HG03280 (cell line): Measurements from ENCODE around the gene BRD2.

Experiments
- ATAC-seq: cut with Tn5 transposase; IDR thresholded peaks from one replicate; pipeline ENCODE4 v1.9.1; 2021; ENCODE audit warnings: mild to moderate bottlenecking, moderate library complexity; ENCODE audit not compliant: unreplicated experiment

Gene BRD2

DNA sequence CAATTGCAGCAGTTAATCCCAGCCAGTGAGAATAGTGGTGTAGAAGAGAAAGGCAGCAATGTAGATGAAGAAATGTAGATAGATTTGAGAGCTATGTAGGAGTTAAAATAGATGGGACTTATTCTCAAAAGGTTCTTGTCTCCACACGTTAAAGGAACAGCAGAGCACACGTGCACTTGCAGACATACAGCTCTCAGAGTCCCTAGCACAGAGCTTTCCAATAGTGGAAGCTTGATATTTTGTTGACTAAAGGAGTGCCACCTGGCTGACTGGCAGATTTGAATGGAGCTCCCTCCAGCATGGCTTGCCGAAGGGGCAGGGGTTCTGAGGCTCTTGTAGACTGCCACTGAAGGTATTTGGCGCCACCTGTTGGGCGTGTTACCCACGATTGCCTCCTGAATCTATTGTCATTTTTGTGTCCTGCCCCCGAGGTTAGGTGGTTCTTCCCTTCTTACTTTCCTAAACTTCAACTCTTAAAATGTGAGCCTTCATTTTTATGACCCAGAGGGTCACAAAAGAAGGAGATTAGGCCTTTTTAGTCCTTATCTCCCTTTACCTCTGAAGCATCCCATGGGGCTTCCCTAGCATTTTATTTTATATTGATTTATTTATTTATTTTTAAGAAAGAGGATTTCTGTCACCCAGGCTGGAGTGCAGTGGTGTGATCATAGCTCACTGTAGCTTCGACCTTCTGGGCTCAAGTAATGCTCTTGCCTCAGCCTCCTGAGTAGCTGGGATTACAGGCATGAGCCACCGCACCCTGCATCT lies 16.4 kb downstream of the BRD2 start:
- peak; percentile 48 for ATAC-seq

DNA sequence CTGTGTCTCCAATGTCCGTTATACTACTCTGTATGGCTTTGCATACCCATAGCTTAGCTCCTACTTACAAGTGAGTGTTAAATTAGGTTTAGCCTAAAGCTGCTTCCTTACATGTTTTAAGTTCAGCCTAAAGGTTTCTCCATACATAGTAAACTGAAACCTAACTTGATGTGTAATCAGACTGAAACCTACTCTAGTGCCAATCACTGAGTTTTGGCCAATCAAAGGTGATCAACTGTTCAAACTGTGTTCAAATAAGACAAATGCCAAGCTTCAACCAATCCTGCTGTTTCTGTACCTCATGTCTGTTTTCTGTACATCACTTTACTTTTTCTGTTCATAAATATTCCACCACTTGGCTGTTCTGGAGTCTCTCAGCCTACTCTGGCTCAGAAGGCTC lies 21.0 kb downstream of the BRD2 start:
- no peak for ATAC-seq

DNA sequence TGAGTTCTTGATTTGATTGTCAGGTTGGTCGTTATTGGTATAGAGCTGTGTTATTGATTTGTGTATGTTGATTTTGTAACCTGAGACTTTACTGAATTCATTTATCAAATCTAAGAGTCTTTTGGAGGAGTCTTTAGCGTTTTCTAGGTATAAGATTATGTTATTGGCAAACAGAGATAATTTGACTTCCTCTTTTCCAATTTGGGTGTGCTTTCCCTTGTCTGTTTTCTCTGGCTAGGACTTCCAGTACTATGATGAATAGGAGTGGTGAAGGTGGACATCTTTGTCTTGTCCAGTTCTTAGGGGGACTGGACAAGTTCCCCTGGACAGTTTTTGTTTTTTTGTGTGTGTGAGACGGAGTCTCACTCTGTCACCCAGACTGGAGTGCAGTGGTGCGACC lies 23.6 kb downstream of the BRD2 start:
- no peak for ATAC-seq

DNA sequence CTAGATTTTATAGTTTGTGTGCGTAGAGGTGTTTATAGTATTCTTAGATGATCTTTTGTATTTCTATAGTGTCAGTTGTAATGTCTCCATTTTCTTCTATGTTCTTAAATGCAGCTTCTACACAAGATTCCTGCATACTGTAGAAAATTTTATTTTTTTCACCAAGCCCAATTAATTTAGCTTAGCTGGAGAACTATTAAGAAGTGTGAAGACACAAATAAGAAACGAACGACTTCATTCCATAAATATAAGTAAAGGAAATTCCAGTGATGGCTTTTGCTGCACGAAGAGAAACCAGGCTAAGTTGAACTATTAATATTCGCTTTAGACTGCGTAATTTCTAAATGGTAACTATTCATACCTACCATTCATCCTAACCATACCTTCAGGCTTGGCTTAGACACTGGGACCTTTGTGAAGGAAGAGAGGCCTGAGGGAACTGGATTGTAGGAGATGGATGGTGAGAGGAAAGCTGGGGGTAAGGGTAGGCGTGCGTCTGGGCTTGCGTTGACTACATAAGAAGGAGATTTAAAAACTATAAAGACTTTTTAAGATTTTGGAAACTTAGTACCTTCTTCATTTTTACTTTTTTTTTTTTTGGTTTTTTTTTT lies 25.1 kb downstream of the BRD2 start:
- ATAC-seq: no peak

DNA sequence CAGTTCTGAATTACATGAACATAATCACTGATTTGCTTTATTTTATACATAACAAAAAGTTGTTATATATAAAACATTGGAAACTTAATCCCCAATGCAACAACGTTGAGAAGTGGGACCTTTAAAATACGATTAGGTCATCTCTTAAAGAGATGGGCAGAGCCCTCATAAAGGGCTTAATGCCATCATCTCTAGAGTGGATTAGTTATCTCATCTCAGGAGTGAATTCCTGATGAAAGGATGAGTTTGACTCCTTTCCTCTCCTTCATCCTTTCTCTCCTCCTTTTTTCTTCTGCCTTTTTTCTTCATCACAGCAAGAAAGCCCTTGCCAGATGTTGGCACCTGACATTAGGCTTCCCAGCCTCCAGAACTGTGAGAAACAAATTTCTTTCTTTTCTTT lies 27.1 kb downstream of the BRD2 start:
- no peak for ATAC-seq

DNA sequence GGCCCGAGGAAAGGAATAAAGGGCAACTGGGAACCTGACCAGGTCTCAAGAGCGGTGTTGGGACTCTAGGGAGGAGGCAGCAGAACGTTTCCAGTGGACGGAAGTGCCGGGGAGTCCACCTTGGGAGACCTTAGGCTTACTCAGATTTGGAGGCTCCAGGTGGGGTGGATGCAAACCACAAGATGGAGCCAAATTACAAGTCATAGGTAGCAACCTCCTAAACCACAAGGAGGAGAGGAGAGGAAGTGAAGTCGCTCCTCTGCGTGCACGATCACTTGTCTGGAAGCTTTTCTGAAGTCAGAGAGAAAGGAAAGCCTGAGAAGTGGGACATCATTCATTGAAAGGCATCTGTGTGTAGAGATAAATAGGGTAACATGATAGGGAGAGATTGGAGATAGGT lies 31.7 kb downstream of the BRD2 start:
- no peak for ATAC-seq

DNA sequence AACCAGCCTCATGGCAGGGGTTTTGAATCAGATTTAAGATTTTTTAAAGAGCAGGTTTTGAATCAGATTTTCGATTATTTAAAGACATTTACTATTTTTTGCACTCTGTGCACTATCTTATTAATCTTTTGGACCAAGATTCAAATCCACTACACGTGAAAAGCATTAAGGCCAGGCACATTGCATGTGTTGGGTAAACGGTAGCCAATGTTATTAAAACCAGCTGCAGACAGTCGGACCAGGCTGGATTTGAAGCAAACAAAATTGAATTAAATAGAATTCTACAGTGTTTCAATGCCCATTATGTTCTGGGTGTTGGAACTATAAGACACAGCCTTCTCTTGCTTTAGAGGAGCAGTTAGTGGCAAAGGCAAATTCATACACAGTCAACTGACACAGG lies 33.3 kb downstream of the BRD2 start:
- ATAC-seq: no peak

DNA sequence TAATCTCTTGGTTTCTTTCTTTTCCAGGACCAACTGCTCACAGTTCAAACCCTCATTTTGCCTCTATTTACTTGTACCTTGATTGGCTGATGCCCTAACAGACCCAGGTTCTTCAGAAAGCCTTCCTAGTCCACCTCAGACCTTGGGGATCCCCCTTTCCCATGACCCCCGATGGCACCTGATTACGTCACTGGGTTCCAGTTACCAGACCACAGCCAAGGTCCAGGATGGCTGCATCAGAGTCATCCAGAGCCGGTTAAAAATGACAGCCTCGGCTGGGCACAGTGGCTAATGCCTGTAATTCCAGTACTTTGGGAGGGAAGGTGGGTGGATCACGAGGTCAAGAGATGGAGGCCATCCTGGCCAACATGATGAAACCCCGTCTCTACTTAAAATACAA lies 36.5 kb downstream of the BRD2 start:
- ATAC-seq: no peak

DNA sequence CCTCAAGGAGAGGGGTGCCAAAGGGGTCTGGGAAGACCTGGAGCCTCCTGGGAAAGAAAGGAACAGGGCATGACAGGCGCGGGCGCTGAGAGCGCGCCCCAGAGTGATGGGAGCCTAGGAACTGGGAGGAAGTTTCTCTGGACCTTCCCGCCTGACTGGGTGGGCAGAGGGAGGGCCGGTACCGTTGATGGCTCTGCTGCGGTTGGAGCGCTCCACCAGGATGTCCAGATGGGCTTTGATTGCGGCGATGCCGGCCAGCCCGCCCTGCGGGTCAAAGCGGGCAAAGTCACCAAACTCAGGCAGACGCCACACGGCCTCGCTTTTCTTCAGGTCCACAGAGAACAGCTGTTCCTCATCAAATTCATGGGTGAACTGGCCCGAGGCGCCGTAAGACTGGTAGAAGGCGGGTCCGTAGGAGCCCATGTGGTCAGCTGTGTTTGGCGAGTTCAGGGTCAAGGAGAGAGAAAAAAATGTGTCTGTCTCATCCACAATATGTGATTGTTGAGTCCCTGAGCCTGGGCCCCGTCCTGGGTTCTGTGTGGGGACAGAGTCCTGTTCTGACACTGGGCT lies 39.5 kb downstream of the BRD2 start:
- ATAC-seq: no peak

DNA sequence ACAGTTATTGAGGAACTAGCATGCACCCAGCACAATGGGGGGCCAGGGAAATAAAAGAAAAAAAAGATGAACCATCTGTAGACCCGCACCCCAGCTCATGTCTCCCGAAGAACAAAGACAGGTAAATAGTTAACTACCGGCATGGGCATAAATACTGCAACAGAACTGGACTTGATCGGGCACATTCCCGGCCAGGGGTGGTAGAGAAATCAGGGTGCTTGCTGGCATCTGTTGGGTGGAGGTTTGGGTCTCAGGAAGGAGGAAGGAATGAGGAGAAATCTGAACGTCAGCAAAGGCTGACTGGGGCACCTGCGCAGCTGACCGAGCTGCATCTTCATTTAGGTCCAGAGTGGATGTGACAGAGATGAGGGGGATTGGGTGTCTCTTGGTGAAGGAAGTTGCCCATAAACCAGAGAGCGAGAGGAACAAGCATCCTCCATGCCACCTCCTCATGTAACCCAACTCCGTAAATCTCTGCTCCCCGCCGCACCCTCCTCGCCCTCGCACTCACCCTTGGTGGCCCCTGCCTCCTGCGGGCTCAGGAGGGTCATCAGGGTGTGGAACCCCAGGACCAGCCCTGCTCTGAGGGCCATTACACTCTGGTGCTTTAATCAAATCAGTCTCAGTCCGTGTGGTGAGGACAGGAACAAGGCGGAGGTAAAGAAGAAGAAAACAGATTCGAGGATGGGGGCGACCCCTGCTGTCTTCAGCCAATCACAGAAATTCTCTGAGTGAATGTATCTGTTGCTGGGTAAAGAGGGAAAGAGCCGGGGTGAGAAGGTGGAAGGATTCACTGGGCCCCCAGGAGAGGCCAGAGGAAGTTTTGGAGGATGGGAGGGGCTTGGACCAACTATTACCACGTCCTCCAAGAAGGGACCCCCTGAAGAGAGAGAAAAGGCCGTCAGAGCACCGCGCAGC lies 40.8 kb downstream of the BRD2 start, which contains the start of gene HLA-DOA:
Gene HLA-DOA (minus strand): TSS at position 648 of the 918 bp plus-strand sequence.
- peak; percentile 83 for ATAC-seq

DNA sequence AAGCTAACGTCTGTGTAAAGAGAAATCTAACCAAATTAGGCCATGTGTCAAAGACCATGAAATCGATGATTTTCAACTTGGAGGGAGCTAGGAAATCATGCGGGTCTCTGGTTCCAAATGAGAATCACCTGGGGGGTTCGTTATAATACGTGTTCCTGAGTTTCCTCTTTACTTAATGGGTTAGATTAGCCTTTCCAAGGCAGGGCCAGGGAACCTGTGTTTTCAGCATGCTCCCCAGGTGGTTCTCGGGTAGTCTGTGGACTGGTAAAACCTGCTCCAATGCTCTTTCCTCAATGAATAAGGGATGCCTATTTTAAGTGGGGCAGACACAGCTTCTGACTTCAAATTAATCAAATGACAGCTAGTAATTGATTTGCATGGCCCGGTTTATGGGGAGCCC lies 42.0 kb downstream of the BRD2 start:
- ATAC-seq: no peak

DNA sequence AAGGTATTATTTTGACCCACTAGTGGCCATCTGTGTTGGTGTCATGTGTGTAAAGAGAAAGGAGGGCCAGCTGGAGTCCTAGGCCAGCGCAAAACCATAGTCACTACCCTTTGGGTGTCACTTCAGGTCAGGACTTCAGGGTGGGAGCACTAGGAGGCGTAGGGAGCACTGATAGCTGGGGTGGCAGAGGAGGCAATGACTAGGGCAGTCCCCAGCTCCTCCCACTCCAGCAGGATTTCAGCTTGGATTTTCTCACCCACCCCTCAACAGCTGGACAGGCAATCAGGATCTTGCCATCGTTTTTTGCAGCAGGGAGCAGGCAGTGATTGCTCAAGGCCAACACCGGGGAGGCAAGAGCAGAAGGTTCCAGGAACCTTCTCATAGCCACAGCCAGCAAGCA lies 45.2 kb downstream of the BRD2 start:
- no peak for ATAC-seq

DNA sequence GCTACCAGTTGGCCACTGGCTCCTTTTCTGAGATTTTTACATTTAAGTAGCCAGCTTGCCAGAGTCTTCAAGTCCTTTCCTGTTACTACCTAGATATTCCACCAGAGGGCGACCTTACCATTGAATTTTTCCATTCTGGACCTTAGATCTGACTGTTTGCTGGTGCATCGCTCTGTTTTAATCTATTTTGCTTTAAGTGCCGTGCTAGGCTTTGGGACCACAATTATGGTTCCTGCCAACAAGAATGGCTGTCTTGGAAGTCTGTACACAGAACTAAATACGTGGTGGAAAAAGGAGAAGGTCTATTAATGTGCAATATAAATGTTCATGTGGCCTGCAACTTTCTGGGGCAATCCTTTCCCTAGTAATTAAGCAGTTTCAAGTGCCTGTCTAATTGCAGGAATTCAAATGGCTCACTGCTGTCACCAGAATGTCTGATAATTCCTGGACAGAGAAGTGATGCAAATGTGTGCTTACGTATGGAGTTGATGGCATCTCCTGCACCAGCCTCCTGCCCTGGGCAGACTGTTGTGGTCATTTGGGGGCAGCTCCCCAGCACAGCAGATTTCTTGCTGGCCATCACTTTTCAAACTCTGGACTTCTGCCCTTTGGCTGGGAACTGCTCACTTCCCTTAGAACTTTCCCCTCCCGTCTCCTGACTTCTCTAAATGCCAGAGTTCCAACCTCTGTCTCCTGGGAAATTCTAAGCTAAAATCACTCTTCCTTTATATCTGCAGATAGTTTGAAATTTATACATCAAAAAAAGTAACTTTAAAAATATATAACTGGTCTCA lies 46.6 kb downstream of the BRD2 start:
- no peak for ATAC-seq

DNA sequence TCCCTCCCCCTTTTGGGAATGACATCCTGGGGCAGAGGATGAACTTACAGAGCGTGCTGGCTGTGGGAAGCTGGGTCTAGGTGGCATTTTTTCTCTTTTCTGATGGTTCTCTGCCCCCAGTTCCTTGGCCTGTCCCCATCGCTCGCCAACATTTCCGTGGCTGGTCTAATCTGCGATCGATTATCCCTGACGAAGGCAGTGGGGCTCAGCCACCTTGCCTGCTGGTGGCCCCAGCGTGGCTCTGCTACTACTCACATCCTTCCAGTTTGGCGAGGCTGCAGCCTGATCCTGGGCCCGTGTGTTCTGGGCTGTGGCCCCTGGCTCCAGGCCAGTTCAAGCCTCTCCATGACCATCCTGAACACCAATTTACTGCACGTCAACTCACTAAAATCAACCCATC lies 47.4 kb downstream of the BRD2 start:
- ATAC-seq: no peak

DNA sequence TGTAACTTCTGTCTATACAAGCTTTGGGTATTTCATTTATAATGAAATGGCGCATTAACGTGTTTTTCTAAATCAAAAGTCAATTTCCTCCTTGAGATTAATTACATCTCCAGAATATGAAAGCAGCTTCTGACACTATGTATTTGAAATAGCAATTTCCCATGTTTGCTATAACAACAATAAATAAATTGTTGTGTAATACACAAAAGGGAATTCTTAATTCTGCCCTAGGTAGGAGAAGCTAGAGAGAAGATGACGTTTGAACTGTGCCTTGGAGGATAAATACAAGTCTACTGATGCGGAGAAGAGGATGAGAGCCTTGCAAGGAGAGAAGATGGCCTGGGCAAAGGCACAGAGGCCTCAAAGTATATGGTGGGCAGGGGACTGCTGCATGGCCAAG lies 48.6 kb downstream of the BRD2 start:
- ATAC-seq: no peak

DNA sequence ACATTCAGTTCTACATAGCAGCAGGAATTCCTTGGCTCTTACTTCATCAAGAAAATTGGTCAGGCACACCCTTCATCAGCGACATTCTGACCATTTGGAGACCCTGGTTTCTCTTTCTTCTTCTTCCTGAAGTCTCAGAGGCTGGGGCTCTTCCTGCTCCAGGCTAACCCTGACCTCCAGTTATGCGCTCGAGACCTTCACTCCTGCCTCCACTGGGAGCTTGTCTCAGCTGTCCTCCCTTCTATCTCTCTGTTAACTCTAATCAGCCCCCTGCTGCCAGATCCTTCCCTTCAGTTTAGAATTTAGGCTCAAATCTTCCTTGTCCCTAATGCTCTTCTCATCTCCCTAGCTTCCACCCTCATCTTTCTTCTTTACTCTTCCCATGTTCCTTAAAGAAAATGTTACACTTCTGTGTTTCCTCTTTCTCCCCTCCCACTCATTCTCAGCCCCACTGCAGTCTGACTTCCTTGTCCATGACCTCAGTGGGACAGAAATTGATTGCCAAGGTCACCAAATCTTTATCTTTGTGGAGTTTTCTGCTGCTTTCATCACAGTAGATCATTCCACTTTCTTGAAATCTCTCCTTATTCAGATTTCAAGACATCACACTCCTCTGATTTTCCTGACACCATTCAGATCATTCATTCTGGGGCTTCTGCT lies 49.4 kb downstream of the BRD2 start:
- ATAC-seq: no peak

DNA sequence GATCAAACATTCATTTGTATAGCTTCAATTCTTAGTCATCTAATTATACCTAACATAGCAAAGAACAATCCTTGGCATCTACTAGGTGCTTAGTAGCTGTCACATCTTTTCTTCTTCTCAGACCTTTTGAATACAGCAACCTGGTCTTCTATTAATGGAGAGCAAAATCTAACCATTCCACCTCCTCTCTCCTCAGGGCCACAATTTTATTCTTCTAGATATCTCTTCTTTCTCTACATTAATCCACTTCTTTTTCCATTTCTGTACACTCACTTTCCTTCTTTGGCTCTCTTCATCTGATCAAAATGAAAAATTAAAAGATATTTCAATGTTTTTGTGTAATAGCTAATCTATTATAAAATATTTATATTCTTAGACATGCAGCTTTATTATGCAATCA lies 50.0 kb downstream of the BRD2 start:
- no peak for ATAC-seq

DNA sequence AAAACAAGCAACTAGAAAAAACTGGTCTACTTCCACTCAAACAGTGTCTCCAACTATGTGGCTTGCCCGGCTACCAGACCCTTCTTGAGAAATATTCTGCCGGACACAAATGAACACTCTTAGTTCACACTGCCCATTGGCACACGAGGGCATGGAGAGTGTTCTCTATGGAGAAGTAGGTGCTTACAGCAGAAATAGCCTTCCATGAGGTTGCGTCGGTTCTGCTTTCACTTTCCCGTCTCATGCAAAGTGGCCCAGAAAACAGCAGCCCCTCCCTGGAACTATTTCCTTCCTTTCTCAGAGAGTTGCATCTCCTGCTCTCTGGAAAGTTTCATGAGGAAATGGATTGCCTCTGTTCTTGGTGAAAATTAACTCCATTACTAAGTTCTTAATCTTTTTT lies 50.5 kb downstream of the BRD2 start:
- ATAC-seq: peak; percentile 69

DNA sequence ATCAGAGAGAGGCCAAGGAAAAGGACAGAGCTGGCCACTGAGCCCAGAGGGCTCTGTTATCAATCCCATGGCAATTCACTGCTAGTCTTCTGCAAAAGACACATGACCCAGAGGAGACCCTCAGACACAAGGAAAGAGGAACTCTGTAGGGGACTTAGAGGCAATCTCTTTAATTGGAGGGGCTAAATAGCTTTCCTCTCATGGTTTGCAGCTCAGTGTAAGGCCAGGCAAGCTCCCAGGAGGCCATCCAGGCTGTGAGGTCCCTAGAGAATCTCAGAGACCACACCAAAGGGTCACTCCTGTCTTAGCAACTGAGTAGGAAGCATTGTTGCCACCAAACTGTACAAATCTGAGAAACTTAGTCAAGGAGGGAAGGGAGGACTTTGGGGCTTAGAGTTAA lies 51.0 kb downstream of the BRD2 start:
- peak; percentile 8 for ATAC-seq

DNA sequence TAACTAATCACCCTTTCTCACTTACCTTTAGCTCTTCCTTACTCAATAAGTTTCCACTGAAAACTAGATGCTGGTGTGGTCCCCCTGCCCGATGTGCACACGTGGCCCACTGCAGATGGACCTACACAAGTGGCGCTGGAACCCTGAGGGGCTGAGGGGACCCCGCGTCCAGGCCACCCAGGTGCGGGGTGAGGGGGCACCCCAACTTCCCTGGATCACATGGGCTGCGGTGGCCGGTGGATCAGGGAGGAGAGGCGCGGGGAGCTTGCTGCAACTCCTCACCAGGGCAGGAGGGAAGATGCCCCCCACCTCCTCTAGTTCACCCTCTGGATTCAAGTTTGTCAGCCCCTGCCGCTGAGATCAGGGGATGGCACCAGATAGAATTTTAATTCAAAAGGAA lies 53.5 kb downstream of the BRD2 start:
- ATAC-seq: no peak
